NCI-H146 treated with DMSO at 0.1 percent for 48 hours (cell line): Measurements from ENCODE around the gene CYB561D2.

Experiments
- DNase-seq: peaks from one replicate; lab custom pipeline; 2025; ENCODE audit not compliant: unreplicated experiment; lab: John Stamatoyannopoulos, UW

The CYB561D2 gene

DNA sequence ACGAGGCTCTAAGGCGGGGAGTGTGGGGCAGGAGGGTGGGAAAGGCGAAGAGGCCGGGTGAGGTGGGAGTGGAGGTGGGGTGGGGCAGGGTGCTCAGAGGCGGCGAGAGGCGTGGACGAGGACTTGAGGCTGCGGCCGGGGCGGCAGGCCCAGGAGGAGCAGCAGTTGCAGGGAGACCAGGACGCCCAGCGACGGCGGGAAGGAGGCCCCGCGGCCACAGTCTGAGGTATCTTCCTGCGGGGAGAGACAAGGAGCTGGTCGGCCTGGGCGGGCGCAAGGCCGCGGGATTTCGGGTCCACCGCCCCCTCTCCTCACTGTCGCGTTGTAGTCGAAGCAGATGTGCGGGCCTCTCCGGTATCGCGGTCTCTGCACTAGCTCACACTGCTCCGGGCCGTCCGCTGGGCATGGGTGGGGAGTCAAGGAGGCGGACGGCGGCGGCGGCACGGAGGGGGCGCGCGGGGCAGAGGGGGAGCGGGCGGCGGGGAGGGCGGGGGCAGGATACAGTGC is 14.0 kb downstream of the CYB561D2 start:
- no peak for DNase-seq

DNA sequence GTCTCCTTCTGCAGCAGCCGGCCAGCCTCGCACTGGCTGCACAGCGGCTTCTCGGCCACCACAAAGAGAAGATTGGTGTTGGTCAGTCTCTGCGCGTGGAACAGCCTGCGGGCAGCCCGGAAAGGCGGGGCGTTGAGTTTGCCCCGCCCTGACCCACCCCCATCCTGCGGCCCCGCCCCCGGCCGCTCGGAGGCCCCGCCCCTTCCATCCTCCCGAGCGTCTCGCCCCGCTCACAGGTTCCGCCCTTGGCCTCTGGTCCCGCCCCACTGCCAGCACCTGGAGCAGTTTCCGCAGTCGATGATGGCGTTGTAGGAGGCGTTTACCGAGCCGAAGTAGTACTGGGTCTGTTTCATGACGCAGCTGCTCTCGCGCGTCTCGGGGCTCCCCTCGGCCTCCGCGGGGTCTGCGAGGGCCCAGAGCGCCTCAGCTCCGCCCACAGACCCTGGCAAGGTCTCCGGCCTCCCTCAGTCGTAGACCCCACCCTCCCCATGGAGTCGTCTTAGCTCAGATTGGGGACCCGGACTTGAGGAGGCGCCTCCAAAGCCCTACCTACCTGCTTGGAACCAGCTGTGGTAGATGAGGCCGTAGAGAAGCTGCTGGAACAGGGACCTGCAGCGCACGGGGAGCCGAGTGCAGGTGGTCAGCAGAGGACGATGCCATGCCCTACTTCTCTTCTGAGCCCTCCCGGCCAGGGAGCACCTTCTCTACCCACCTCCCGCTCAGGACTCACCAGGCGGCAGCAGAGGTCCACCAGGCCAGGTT is 14.6 kb downstream of the CYB561D2 start:
- peak; percentile 58 for DNase-seq

DNA sequence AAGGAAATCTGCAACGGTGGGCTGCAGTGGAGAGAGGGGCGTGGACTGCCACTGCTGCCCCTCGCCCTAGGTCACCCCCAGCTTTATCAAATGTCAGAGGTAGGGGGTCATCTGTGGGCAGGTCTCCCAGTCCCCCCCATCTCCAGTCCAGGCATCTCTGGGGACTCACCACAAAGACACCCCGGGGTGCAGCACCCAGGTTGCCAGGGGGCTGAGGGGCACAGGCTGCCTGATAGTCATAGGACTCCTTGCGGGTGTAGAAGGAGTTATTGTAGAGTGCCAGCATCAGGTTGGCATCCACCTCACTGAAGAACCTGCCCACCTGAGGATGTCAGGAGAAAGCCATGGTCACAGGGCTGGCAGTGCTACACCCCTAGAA is 15.2 kb downstream of the CYB561D2 start:
- no peak for DNase-seq

DNA sequence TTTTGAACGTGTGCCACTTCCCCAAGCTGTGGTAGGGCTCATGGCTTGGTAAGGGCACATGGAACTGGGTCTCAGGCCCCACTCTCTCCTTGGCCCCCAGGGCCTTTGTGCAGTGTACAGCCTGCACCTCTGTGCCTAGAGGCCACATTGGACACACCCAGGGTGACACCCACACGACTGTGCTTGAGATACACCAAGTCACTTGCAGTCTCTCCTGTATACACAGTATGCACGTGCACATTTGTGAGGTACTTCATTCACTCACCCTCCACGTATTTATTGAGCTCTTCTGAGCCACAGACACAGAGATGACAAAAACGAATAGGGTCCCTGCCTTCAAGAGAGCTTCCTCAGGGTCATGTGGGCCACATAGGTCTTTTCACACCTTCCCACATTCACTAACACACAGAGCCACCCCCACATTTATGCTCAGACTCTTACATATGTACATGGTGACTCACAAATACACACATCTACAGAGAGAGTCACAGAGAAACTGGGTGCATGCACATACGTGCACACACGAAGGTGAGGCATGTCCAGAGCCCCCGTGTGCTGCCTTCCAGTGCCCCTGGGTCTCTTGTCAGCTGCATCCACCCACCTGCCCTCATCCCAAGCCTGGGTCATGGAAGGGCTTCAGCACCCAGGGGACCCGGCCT is 18.5 kb downstream of the CYB561D2 start:
- no peak for DNase-seq

DNA sequence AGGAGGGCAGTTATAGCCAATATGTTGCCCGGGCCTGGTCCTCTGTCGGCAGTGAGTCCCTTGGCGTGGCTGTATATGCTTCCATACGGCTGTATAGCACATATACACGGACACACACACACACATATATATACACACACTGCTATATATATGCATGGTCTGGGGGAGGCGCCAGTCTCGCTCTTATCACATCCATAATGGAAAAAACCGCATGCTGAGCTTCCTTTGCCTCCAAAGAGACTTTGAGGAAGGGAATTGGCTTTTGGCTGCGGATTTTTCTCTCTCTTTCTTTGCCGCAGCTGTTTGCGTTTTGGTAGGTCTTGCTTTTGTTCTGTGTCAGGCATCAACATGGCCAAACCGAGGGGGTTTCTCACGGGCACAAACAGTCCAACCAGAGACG is 19.9 kb downstream of the CYB561D2 start:
- no peak for DNase-seq

DNA sequence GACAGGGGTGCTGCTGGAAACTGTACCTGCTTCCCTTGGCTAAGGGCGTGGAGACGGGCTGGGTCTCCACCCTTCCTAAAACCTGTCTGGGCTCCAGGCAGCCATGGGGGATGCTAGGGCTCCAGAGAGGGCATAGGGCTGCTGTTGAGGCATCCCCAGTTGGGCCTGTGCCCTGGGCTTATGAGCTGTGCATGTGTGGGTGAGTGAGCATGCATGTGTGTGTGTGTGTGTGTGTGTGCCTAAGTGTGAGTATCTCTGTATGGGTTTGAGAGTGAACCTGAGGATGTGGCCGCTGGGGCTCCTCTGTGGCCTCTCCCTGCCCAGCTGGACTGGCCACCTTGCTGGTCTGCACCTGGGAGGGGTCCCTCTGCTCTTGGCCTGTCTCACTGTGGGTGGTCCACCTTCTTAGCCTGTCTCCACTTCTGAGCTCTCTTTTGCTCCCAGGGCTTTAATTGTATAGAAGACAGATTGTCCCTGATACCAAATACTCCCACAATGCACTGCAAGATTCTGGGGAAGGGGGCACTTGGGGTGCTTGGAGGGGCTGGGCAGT is 20.5 kb downstream of the CYB561D2 start:
- DNase-seq: no peak

DNA sequence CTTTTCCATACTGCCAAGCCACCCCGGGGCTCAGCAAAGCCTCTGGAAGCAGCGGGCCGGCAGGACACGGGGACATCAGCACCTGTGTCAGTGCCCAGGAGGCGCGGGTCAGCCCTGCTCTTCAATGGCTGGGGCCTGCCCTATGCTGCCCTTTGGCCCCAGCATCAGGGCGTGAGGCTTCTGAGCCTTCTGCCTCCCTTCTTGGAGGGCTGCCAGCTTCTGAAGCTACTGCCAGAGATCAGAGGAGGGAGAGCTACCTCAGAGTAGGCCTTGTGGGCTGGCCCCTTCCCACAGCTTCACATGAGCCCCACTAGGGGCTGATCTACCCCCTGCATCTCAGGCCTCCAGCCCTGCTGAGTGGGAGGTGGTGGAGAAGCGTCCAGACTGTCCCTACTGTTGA is 21.7 kb downstream of the CYB561D2 start:
- DNase-seq: no peak

DNA sequence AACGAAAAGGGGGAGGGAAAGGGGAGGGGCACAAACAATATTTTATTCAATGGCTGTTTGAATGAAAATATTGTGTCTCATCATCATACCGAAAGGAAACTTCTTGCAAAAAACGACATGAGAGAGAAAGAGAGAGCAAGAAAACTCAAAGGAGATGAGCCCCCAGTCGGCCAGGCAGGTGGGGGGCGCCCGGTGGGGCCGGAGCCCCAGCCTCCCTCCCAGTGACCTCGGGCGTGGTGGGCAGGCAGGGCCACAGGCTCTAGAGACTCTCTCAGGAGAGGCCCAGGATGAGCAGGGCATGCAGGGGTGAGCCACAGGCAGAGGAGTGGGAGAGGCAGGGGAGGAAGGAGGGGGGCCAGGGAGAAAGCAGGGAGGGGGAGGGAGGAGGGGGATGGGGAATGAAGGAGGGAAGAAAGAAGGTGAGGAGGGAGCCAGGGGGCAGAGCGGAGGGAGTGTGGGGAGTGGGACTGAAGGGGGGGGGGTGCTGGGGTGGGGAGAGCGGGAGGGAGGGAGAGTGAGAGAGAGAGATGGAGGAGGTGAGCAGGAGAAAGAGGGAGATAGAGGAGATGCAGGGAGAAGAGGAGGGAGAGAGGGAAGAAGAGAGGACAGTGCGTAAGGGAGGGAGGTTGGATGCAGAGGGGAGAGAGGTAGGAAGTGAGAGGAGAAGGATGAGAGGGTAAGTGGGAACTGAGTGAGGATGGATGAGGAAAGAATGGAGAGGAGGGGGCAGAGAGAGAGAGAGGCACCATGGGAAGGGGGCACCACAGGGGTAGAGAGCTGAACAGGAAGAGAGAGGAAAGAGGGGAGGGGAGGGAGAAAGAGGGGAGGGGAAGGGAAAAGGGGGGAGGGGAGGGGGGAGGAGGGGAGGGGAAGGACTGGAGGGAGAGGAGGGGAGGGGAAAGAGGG is 22.7 kb downstream of the CYB561D2 start:
- no peak for DNase-seq

DNA sequence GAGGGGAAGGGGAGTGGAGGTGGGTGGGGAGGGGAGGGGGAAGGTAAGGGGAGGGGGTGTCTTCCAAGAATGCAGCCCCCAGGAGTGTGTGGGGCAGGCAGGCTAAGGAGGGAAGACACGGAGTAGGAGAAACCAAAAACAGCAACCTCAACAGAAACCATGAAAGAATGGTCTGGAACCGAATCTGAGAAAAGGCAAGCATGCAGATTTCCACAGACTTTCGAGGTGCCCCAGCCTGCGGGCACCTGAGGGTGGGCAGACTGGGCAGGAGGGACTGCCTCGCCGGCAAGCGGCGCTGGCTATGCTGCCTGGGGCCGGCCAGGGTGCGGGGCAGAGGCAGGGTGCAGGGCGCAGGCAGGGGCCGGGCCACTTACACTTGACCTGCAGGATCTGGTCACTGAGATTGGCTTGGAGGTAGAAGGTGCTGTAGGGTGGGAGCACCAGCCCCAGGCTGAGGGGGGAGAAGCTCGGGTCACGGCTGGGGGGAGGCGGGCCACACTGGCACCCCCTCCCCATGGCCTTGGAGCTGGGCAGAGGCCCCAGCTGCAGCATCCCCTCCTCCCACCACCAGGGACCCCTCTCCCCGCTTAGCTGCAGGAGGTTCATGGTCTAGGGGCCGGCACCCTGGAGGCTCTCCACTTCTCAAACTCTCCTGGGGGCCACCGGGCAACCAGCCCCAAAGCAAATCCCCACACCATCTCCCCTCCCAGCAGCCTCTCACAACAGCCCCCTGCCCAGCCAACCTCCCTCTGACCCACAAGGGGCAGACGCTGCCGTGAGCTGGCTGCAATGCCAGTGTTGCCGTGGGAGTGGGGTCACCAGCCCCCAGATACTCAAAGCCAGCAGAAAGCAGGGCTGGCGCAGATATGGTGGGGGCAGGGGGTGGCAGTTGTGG is 23.9 kb downstream of the CYB561D2 start:
- no peak for DNase-seq

DNA sequence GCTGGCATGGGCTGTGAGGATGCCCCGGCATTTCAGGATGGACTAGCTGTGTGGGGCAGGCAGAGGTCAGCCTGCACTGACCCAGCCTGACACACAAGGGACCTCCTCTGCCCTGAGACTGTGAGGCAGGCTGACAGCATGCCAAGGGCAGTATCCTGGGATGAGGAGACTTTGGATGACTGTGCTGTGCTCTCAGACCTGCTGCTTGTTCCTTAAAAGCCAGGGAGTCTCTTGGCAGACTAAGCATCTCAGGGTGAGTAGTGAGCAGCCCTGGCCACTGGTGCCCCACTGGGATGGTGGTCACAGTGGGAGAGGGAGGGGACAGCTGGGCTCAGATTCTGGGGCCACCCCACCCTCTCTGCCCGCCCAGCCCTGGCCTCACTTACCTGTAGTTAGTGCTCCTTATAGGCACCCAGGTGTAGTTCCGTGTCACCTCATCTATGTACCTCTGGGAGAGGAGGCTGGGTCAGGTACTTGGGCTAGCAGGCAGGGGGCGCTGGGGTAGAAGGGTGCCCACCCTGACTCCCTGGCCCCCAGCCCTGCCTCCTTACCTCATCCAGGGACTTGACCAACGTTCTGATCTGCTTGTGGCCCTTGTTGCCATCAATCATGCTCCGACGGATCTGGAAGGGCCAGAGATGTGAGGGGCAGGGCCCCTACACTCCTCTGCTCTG is 24.7 kb downstream of the CYB561D2 start:
- DNase-seq: no peak

DNA sequence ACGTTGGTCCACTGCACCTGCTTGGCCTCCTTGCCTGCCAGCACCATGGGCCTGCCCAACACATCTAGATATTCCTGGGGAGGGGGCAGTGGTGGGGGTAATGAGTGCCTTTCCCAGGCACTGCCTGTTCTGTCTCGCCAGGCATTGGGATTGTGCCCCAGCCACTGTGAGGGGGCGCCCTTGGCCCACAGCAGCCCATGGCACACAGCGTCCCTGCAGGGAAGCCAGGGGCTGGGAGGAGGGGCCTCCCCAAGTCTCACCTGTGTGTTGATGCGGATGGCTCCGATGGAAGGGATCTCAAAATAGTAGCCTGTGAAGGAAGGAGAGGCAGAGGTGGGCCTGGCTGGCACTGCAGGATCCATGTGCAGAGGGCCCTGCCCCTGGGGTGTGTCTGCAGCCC is 27.4 kb downstream of the CYB561D2 start:
- no peak for DNase-seq

DNA sequence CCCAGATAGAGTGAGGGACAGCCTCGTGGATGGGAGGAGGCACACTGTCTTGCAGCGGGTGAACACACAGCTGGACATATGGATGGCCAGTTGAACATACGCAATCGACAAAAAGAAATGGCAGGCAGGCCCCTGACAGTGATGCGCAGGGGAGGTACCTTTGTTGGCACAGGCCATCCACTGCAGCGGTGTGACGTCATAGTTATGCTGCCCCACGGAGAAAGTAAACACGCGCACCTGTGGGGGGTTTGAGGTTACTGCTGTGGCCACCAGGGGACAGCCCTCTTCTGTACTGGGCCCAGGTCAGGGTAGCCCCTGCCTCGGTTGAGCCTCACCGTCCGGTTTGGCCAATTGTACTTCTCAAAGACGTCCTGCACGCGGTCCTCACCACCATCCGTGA is 28.1 kb downstream of the CYB561D2 start:
- DNase-seq: no peak

DNA sequence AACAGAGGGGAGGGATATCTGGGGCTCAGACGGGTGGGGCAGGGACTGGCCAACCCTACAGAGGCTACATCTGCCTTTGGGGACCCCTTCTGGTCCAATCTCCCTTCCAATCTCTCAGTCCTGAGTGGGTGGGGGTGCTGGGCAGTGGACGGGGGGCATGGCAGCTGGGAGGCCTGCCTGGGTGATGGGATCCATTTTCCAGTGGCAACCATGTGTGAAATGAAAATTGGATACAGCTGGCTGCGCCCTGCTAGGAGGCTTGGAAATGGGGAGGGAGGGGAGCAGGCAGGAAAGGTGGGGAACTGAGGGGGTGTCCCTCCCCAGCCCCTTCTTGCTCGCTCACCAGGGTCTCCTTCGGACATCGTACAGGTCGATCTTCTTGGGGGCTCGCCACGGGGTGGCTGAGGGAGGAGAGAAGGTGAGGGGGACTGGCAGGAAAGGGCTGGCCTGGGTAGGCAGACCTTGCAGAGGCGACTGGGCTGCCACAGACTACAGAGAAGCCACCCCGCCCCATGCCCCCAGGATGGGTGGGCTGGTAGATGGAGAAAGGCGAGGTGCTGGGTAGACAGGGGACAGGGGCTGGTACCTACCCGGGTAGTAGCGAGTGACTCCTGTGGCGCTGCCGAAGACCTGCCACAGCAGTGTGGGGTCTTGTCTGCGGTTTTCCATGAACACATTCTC is 29.9 kb downstream of the CYB561D2 start:
- no peak for DNase-seq

DNA sequence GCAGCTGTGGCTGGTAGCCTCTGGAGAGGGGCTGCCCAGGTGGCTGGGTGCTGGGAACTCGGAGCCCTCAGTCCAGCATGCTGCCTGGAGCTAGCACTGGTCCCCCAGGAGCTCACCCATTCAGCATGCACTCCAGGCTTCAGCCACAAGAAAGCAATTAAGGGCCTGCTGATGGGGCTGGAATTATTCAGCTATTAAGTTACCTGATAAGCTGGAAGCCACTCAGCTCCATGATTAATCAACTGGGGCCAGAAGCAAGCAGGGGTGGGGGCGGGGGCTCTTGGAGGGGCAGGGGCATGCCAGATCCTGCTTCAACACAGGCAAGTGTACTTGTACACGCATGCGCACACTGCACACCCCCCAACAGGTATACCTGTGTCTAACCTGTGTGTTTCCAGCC is 30.7 kb downstream of the CYB561D2 start:
- DNase-seq: peak; percentile 80

DNA sequence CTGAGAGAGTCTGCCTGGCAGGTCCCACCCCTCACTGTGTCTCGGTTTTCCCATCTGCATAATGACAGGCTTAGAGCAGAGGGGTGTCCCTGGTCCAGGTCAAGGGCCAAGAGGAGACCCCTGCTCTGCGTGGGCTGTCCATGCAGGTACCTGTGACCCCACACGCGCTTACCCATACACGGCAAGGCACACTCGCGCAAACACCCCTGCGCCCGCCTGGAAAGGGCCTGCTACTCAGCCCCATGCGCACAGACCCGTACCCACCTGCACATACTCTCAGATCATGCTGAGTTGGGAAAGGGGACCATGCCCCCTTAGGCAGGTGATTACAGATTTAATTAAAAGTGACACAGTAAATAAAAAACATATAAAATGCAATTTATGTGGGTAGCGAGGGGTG is 32.1 kb downstream of the CYB561D2 start:
- DNase-seq: no peak

DNA sequence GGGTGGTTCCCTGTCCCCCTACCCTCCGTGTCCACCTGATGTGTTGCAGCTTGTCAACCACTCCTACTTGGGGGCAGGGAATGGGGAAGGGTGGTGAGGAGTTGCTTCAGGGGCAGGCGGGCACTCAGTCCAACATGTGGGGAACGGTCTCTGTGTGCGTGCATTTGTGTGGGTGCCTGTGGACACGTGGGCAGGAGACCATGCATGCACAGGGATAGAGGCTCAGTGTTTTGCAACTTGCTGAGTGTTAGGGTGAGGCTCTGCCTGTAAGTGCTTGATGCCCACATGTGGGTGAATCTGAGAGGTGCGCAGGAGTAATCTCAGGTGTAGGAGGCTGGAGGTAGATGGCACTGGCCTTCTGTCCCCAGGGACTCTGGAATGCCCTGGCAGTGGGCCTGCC is 33.1 kb downstream of the CYB561D2 start:
- DNase-seq: no peak

DNA sequence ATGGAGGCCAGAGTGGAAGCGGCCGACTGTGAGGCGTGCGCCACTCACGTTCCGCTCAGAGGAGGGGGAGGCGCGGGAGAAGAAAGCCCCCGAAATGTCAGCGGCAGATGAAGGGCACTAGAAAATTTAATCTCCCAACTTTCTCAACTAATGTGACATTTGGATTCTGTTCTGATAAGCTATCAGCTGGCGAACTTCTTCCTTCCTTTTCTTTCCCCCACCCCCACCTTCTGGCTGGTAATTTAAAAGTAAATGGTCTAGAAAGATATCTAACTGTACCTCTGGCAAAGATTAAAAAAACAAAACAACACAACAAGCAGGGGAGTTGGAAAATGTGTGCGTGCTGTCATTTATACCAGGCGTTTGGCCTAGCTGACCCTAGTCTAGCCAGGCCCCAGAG is 35.1 kb downstream of the CYB561D2 start:
- no peak for DNase-seq

DNA sequence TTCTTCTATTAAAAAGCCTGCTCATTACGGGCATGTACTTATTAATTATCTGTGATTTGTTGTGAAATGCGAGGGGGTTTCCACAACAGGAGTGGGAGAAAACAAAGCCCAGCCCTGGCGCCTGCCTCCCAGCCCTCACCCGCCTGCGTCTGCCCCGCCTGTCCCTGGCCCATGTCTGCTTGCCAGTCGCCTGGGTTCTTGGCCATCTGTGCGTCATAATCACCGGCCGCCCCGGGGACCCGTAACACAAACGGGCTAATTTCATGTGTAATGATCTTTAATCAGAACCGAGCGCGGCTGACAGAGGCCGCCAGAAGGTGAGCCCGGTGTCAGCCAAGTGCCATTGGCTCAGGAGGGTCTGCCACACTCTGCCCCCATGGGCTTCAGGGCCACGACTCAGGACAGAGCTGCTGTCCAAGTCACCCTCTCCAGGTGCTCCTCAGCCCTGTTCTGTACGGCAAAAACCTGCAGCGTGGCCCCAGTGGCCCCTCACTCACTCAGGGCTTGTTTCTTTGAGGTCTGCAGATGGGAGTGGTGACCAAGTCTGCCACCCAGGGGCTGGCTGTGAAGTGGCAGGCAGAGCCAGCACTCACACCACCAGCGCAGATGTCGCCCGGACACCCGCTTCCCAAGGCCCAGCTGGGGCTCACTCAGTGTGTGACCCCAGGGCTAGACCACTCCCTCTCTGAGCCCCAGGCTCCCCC is 37.5 kb downstream of the CYB561D2 start:
- no peak for DNase-seq
